GM12878 (cell line): ENCODE results near the gene NKIRAS1. TPM values are rescaled to one million over a fixed set of nuclear protein-coding genes. Genes with fewer than 3 reads are reported as not detected.
A peak's percentile ranks its signal among the peaks of the same experiment; 100 is the strongest.

Experiments
- ATAC-seq: fragments of 200-7000 bp; cut with Tn5 transposase; 3 replicates; pipeline ENCODE4 v1.9.1; 2020; ENCODE audit warnings: mild to moderate bottlenecking, moderate library complexity
- Bru-seq: library from RNA; stranded (reverse); fragments of 400-500 nt; gene quantifications from one replicate; lab custom pipeline; 2021; lab: Mats Ljungman, UMichigan
- BruChase-seq, 2 experiments: library from RNA; stranded (reverse); fragments of 400-500 nt; gene quantifications; one replicate each; lab custom pipeline; 2021; lab: Mats Ljungman, UMichigan
- BruUV-seq: library from RNA; stranded (reverse); fragments of 400-500 nt; replicated peaks from 2 replicates; lab custom pipeline; 2021; lab: Mats Ljungman, UMichigan
- CTCF ChIA-PET: fragments of 300-600 bp; sonication (Branson Sonifier 250); formaldehyde crosslinking; extraction: SDS; loops from one replicate; lab custom pipeline; 2021; ENCODE audit warnings: inconsistent platforms; lab: Yijun Ruan, JAX
- POLR2A ChIA-PET: fragments of 350-600 bp; formaldehyde crosslinking; extraction: SDS; loops from one replicate; lab custom pipeline; 2021; ENCODE audit warnings: inconsistent platforms; lab: Charles Lee
- RAD21 ChIA-PET: fragments of 300-600 bp; sonication (Branson Sonifier 250); formaldehyde crosslinking; loops from one replicate; lab custom pipeline; 2023; ENCODE audit warnings: antibody characterized with exemption; ENCODE audit not compliant: unreplicated experiment; lab: Charles Lee
- SMC1A ChIA-PET: fragments of 300-600 bp; sonication (Branson Sonifier 250); formaldehyde crosslinking; loops from one replicate; lab custom pipeline; 2023; ENCODE audit not compliant: unreplicated experiment, uncharacterized antibody; lab: Charles Lee
- DNase-seq: peaks from one replicate; pipeline ENCODE4 v3.0.0-alpha.2; 2011; ENCODE audit warnings: low read depth, low spot score
- FAIRE-seq: peaks from 3 replicates; lab custom pipeline; 2011; peaks lifted over from hg19 to GRCh38; lab: Jason Lieb, UNC
- H2AFZ ChIP-seq: 2 replicates; pipeline ENCODE4 v1.6.0; 2011; ENCODE audit warnings: low read depth, low read length, control low read depth; ENCODE audit not compliant: control insufficient read depth
- H3K27ac ChIP-seq: 2 replicates; pipeline ENCODE4 v1.5.1; 2011; ENCODE audit warnings: control low read depth; ENCODE audit not compliant: control insufficient read depth, insufficient read depth
- H3K27me3 ChIP-seq, 2 experiments: replicated peaks in 1 of 2; 2 replicates each; pipeline versions ENCODE4 v1.6.0 to v1.6.1; 2011; ENCODE audit warnings: low read length in 1 of 2; ENCODE audit not compliant: control insufficient read depth in 2 of 2, insufficient read depth in 2 of 2
- H3K36me3 ChIP-seq, 2 experiments: 2 replicates each; pipeline ENCODE4 v1.5.1; 2011; ENCODE audit warnings: low read length in 1 of 2; ENCODE audit not compliant: control insufficient read depth in 2 of 2, insufficient read depth in 2 of 2
- H3K4me1 ChIP-seq: 2 replicates; pipeline ENCODE4 v1.6.1; 2011; ENCODE audit warnings: mild to moderate bottlenecking, low read length, moderate library complexity, mixed read lengths; ENCODE audit not compliant: control insufficient read depth, insufficient read depth
- H3K4me2 ChIP-seq: 2 replicates; pipeline ENCODE4 v1.6.0; 2011; ENCODE audit warnings: control low read depth; ENCODE audit not compliant: control insufficient read depth, insufficient read depth
- H3K4me3 ChIP-seq: fragments of 200-600 bp; sonication (generic); 2 replicates; pipeline ENCODE4 v1.5.1; 2016
- H3K79me2 ChIP-seq: 2 replicates; pipeline ENCODE4 v1.6.0; 2011; ENCODE audit warnings: low read length; ENCODE audit not compliant: control insufficient read depth, insufficient read depth
- H3K9ac ChIP-seq: 2 replicates; pipeline ENCODE4 v1.8.0; 2011; ENCODE audit warnings: low read length, control low read depth, mixed read lengths; ENCODE audit not compliant: control insufficient read depth, insufficient read depth
- H3K9me3 ChIP-seq: replicated peaks from 3 replicates; pipeline ENCODE4 v1.5.1; 2011; ENCODE audit warnings: mild to moderate bottlenecking, low read length; ENCODE audit not compliant: control insufficient read depth, insufficient read depth
- H4K20me1 ChIP-seq: 2 replicates; pipeline ENCODE4 v1.6.0; 2011; ENCODE audit not compliant: control insufficient read depth, insufficient read depth
- ATF7 ChIP-seq: fragments of 450-650 bp; IDR thresholded peaks from 2 replicates; pipeline ENCODE4 v1.6.1; 2016; ENCODE audit warnings: low read depth, mild to moderate bottlenecking
- CBFB ChIP-seq: IDR thresholded peaks from 2 replicates; pipeline ENCODE4 v1.6.1; 2016; ENCODE audit warnings: antibody characterized with exemption, low read depth
- CEBPB ChIP-seq, 2 experiments: fragments of 150-350 bp in 1 of 2; IDR thresholded peaks; 2 replicates each; pipeline ENCODE4 v1.6.1; 2012 to 2014; ENCODE audit warnings: low read depth in 2 of 2, low read length in 2 of 2, borderline replicate concordance in 1 of 2, inconsistent platforms in 1 of 2
- IRF4 ChIP-seq: IDR thresholded peaks from 2 replicates; pipeline ENCODE4 v1.6.1; 2011; ENCODE audit warnings: low read depth, low read length
- KDM1A ChIP-seq: fragments of 200-600 bp; sonication (generic); IDR thresholded peaks from 2 replicates; pipeline ENCODE4 v1.6.1; 2016; ENCODE audit warnings: borderline replicate concordance
- NFYB ChIP-seq: IDR thresholded peaks from 2 replicates; pipeline ENCODE4 v1.6.1; 2011; ENCODE audit warnings: low read depth, mild to moderate bottlenecking, low read length, improper control_type of control experiment, moderate library complexity; ENCODE audit not compliant: insufficient read depth
- PRDM15 ChIP-seq: fragments of 450-650 bp; formaldehyde crosslinking; IDR thresholded peaks from 2 replicates; pipeline ENCODE4 v1.4.0; 2020; ENCODE audit warnings: mild to moderate bottlenecking, moderate library complexity
- RELA ChIP-seq: fragments of 450-650 bp; IDR thresholded peaks from 2 replicates; pipeline ENCODE4 v1.8.0; 2014; ENCODE audit warnings: borderline replicate concordance; ENCODE audit not compliant: partially characterized antibody
- SMAD5 ChIP-seq: IDR thresholded peaks from 2 replicates; pipeline ENCODE4 v1.6.1; 2016; ENCODE audit warnings: antibody characterized with exemption, low read depth
- SMARCA5 ChIP-seq: fragments of 450-650 bp; IDR thresholded peaks from 2 replicates; pipeline ENCODE4 v1.6.1; 2017; ENCODE audit warnings: mild to moderate bottlenecking
- SP1 ChIP-seq: IDR thresholded peaks from one replicate; pipeline ENCODE4 v1.6.1; 2011; ENCODE audit warnings: low read depth, low read length
- SREBF2 ChIP-seq: IDR thresholded peaks from 2 replicates; pipeline ENCODE4 v1.6.1; 2012; ENCODE audit warnings: mild to moderate bottlenecking, low read length
- ZBED1 ChIP-seq: IDR thresholded peaks from 2 replicates; pipeline ENCODE4 v1.6.1; 2016; ENCODE audit warnings: borderline replicate concordance
- WGBS: methylation state at CpG from one replicate; pipeline ENCODE4 v1.1.6; 2016; ENCODE audit warnings: low lambda C conversion rate; ENCODE audit not compliant: insufficient replicate concordance, insufficient coverage; ENCODE audit errors: missing lambda C conversion rate; 5-methylcytosine and 5-hydroxymethylcytosine counted together
- in situ Hi-C: fragments of 300-500 bp; cut with MboI; formaldehyde crosslinking; loops from 9 replicates; pipeline ENCODE4 v1.14.3; 2018; ENCODE audit warnings: mixed read lengths
- intact Hi-C: fragments of 100-400 bp; cut with micrococcal nuclease; formaldehyde crosslinking; loops from one replicate; pipeline ENCODE4 v1.14.2; 2022; ENCODE audit not compliant: unreplicated experiment
- long read RNA-seq, 2 experiments: library from polyadenylated mRNA; unstranded; transcript quantifications; one replicate each; pipeline ENCODE4 v2.0.0, GENCODE V29; 2019 to 2020
- polyA minus RNA-seq, 3 experiments: library from RNA; depleted of rRNA, polyadenylated mRNA; stranded (reverse); fragments of >200 nt; gene quantifications; 2 replicates each; pipeline ENCODE4 v1.2.3, GENCODE V29; 2011
- polyA plus RNA-seq, 11 experiments: library from polyadenylated mRNA; depleted of rRNA in 4 of 11; unstranded in 6 of 11; stranded (reverse) in 5 of 11; fragments of >200 nt; fragmentation: Nextera tagmentation in 4 of 11; fragmentation: Illumina TruSeq in 1 of 11; extraction: Ambion mirVana in 4 of 11; extraction: Trizol in 1 of 11; gene quantifications; 1 replicate in 1 of 11; 2 replicates in 10 of 11; pipeline versions ENCODE4 v1.2.1 to v1.2.3, GENCODE V29; 2011 to 2016; ENCODE audit warnings: inconsistent platforms in 2 of 11, missing spikeins in 2 of 11, low read depth in 1 of 11
- total RNA-seq, 4 experiments: library from RNA; depleted of rRNA in 3 of 4; stranded (reverse); fragments of >200 nt in 3 of 4; fragmentation: Illumina TruSeq in 1 of 4; extraction: Trizol in 1 of 4; gene quantifications; 2 replicates each; pipeline versions ENCODE4 v1.2.1 to v1.2.3, GENCODE V29; 2013 to 2021
- TF ChIP-seq, protein P1 (sequence below): IDR thresholded peaks from 2 replicates; pipeline ENCODE4 v1.6.1; 2012; ENCODE audit warnings: low read depth, low read length, improper control_type of control experiment

NKIRAS1 gene
- 9.3 and 10.1 TPM in 2 replicates for total RNA-seq (2013; cell fraction: nucleolus; rRNA removed)
- total RNA-seq (2014; rRNA removed): 11.4 and 11.5 TPM in 2 replicates
- 13.8 and 14.2 TPM in 2 replicates for total RNA-seq (2014; rRNA removed; fragmentation: Illumina TruSeq; extraction: Trizol)
- 7.1 and 7.2 TPM in 2 replicates for total RNA-seq (2021)
- 5.1 TPM for polyA plus RNA-seq (2011; ENCODE audit: low read depth)
- 7.9 and 12.9 TPM in 2 replicates for polyA plus RNA-seq (2011; rRNA removed)
- 3.0 and 3.6 TPM in 2 replicates for polyA plus RNA-seq (2011; cell fraction: cytosol; rRNA removed)
- 2.7 and 4.1 TPM in 2 replicates for polyA plus RNA-seq (2011; cell fraction: nucleus; rRNA removed)
- polyA plus RNA-seq (2012): 7.6 and 10.4 TPM in 2 replicates
- 12.4 and 14.1 TPM in 2 replicates for polyA plus RNA-seq (2014; fragmentation: Illumina TruSeq; extraction: Trizol)
- polyA plus RNA-seq (2014; fragmentation: Nextera tagmentation; extraction: Ambion mirVana): 10 to 100 TPM in 1 of 2 experiments, 1 to 10 TPM in 1; 8.9 to 10.2 TPM
- polyA plus RNA-seq (2014; rRNA removed): 6.9 and 9.1 TPM in 2 replicates
- 10 to 100 TPM; 13.6 to 17.9 TPM for polyA plus RNA-seq (2016; fragmentation: Nextera tagmentation; extraction: Ambion mirVana)
- 3.2 and 3.6 TPM in 2 replicates for polyA minus RNA-seq (2011; rRNA and poly(A)+ RNA removed)
- polyA minus RNA-seq (2011; cell fraction: cytosol; rRNA and poly(A)+ RNA removed): 2.3 and 3.5 TPM in 2 replicates
- polyA minus RNA-seq (2011; cell fraction: nucleus; rRNA and poly(A)+ RNA removed): 3.3 and 4.6 TPM in 2 replicates
- Bru-seq, nascent RNA: percentile 70 among the genes with signal in this experiment
- BruChase-seq, experiment 1, labeled RNA remaining after a 6-hour chase: percentile 56 among the genes with signal in this experiment
- BruChase-seq, experiment 2, labeled RNA remaining after a 2-hour chase: percentile 63 among the genes with signal in this experiment
- long read RNA-seq, experiment 1, transcript NKIRAS1-206 (5 exons, 2,014 nt): major isoform, 5 of 8 reads
- long read RNA-seq, experiment 1, partial matches to known transcripts: 0 of 8 reads
- long read RNA-seq, experiment 1, other reads (novel, unspliced or antisense): 3 of 8 reads
- long read RNA-seq, experiment 2, transcript NKIRAS1-206 (5 exons, 2,014 nt): major isoform, 34 of 56 reads
- long read RNA-seq, experiment 2, partial matches to known transcripts: 0 of 56 reads
- long read RNA-seq, experiment 2, other reads (novel, unspliced or antisense): 20 of 56 reads

DNA sequence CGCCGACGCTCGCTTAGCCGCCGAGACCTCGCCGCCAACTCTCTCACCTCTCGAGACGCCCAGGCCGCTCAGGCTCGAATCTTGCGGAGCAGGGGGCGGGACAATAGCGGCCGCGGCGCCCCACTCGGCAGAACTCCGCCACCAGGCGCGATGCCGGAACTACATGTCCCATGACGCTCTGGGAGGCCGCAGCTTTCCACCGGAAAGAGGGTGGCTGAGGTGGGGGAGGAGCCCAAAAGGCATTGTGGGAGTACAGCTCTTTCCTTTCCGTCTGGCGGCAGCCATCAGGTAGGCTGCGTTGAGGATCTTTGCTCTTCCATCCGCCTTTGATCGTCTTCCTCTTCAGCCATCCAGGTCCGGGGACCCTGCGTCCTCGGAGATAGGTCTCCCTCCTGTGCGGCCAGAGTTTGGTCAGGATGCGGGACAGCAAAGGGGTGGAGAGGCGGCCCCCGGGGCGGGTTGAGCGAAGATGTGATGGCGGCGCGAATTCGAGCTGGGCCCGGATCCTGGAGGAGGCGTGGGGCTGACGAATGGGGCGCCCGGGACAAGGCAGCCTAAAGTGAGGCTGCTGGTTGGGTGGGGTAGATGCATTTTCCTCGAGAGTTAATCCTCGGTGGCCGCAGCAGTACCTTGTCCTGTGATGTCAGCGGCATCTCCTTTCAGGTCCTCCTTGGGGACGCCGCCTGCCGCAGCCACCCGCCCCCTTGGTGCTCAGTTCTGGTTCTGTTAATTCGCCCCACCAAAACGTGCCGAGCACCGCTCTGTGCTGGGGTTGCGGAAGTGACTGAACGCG is at the start of gene NKIRAS1, which contains the start of gene RPL15:
NKIRAS1 (minus strand) TSS at position 105 of the 793 bp plus-strand sequence. CDS start 6,086 bp downstream, outside the sequence.
RPL15 (plus strand) TSS at position 247 of the 793 bp plus-strand sequence. CDS start 728 bp downstream, outside the sequence.
- peak within 1 kb of the TSS; percentile 100 for H3K4me3 ChIP-seq
- DNase-seq (peak; percentile 89), FAIRE-seq (peak; percentile 92), ATAC-seq (peak; percentile 90)
- peaks cover 61% of the 10 kb centered on the region for H3K79me2 ChIP-seq
- ChIA-PET RAD21 (interaction anchor here (0.6 to 3.1 kb wide), 14 partner anchors 27 to 324 kb away, joined by 3 to 18 read pairs (median 5); no protein-coding TSS in a partner anchor), SMC1A (interaction anchor here (0.6 to 4.1 kb wide), 19 partner anchors 11 to 222 kb away, joined by 3 to 18 read pairs (median 4); no protein-coding TSS in a partner anchor), CTCF (interaction anchor here (1.3 to 3.0 kb wide), 7 partner anchors 25 to 86 kb away, joined by 3 to 19 read pairs (median 6); no protein-coding TSS in a partner anchor), POLR2A (interaction anchor here (0.7 to 2.6 kb wide), 23 partner anchors 9 to 268 kb away, joined by 3 to 17 read pairs (median 3); no protein-coding TSS in a partner anchor)
- intact Hi-C loops: loop anchor here (1.0 kb wide), 2 partner anchors 29 to 105 kb away; no protein-coding TSS in a partner anchor
- peaks cover 0 to 28% of the 10 kb centered on the region in 2 experiments; a peak in 2 of 4 replicates for H3K36me3 ChIP-seq
- no TSS peak for BruUV-seq
- H2AFZ ChIP-seq: peak within 1 kb of the TSS; percentile 89
- peak within 1 kb of the TSS; percentile 98 for H3K9ac ChIP-seq
- peak within 1 kb of the TSS; percentile 94 for H3K4me2 ChIP-seq
- H3K27me3 ChIP-seq: no peaks in the 10 kb centered on the region
- under 1% methylated on average over 63 of the region's 64 CpGs for WGBS
- H4K20me1 ChIP-seq: peaks cover 5% of the 10 kb centered on the region; the same call in 1 of the 2 replicates
- in situ Hi-C loops: no loop called here
- H3K4me1 ChIP-seq: peaks cover 3% of the 10 kb centered on the region
- H3K27ac ChIP-seq: peak within 1 kb of the TSS; percentile 95
- H3K9me3 ChIP-seq: no peaks in the 10 kb centered on the region
- no peak for TF ChIP-seq NFYB
- TF ChIP-seq SREBF2: no peak; the same call in 1 of the 2 replicates
- peak; percentile 99 for TF ChIP-seq SMAD5
- no peak for TF ChIP-seq KDM1A
- TF ChIP-seq IRF4: peak; percentile 75; the same call in 1 of the 2 replicates
- TF ChIP-seq CEBPB (IDR thresholded peaks at IDR 0.05; ENCODE audit: borderline replicate concordance in 1 of 2, low read depth in 2 of 2, low read length in 2 of 2): no peak
- peak; percentile 92 for TF ChIP-seq ZBED1
- TF ChIP-seq PRDM15 (CRISPR knock-in tag): no peak
- TF ChIP-seq SMARCA5: peak; percentile 28
- TF ChIP-seq ATF7: peak; percentile 72
- peak; percentile 73 for TF ChIP-seq SP1
- peak; percentile 61 for TF ChIP-seq RELA
- TF ChIP-seq CBFB: peak; percentile 93
- TF ChIP-seq, protein P1, sequence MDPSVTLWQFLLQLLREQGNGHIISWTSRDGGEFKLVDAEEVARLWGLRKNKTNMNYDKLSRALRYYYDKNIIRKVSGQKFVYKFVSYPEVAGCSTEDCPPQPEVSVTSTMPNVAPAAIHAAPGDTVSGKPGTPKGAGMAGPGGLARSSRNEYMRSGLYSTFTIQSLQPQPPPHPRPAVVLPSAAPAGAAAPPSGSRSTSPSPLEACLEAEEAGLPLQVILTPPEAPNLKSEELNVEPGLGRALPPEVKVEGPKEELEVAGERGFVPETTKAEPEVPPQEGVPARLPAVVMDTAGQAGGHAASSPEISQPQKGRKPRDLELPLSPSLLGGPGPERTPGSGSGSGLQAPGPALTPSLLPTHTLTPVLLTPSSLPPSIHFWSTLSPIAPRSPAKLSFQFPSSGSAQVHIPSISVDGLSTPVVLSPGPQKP: peak; percentile 79
